TTC549 (cell line): ENCODE measurements around the gene IL7R.
"Not testable (repeated sequence)": the region's sequence is repeated elsewhere in the genome, so short reads cannot be mapped to it uniquely, and the experiment has no call there.

Source experiments
- FAIRE-seq: peaks from 2 replicates; lab custom pipeline; 2012; peaks lifted over from hg19 to GRCh38; lab: Jason Lieb, UNC

The IL7R gene

GRCh38 chr5:35876454-35876853, 19.8 kb downstream of the IL7R start:
- no peak for FAIRE-seq

- FAIRE-seq: no peak
Observed at GRCh38 chr5:35876922-35877321, 20.2 kb downstream of the IL7R start.

GRCh38 chr5:35877655-35878054, 21.0 kb downstream of the IL7R start:
- no peak for FAIRE-seq

- no peak for FAIRE-seq
Observed at GRCh38 chr5:35878079-35878478, 21.4 kb downstream of the IL7R start.

- no peak for FAIRE-seq
Observed at GRCh38 chr5:35879096-35879495, 22.4 kb downstream of the IL7R start.

GRCh38 chr5:35879649-35880048, 23.0 kb downstream of the IL7R start:
- no peak for FAIRE-seq

- FAIRE-seq: no peak
Observed at GRCh38 chr5:35880156-35880555, 23.5 kb downstream of the IL7R start.

GRCh38 chr5:35881758-35882157, 25.1 kb downstream of the IL7R start:
- FAIRE-seq: no peak

GRCh38 chr5:35884191-35884769, 27.6 kb downstream of the IL7R start:
- no peak for FAIRE-seq

- FAIRE-seq: no peak
Observed at GRCh38 chr5:35884773-35885172, 28.1 kb downstream of the IL7R start.

- FAIRE-seq: no peak
Observed at GRCh38 chr5:35886381-35886780, 29.7 kb downstream of the IL7R start.

- FAIRE-seq: no peak
Observed at GRCh38 chr5:35887321-35888100, 30.8 kb downstream of the IL7R start.

GRCh38 chr5:35890021-35891020, 33.6 kb downstream of the IL7R start:
- FAIRE-seq: no peak

GRCh38 chr5:35892799-35893198, 36.1 kb downstream of the IL7R start:
- FAIRE-seq: not testable (repeated sequence)

GRCh38 chr5:35894131-35894530, 37.4 kb downstream of the IL7R start:
- no peak for FAIRE-seq

- FAIRE-seq: no peak
Observed at GRCh38 chr5:35898952-35899660, 42.4 kb downstream of the IL7R start.

- no peak for FAIRE-seq
Observed at GRCh38 chr5:35899800-35900199, 43.1 kb downstream of the IL7R start.

GRCh38 chr5:35900972-35901695, 44.4 kb downstream of the IL7R start:
- no peak for FAIRE-seq

GRCh38 chr5:35902046-35902672, 45.5 kb downstream of the IL7R start:
- no peak for FAIRE-seq

- FAIRE-seq: no peak
Observed at GRCh38 chr5:35903631-35904203, 47.0 kb downstream of the IL7R start.
